GM21515 (cell line): Measurements from ENCODE around the gene KNDC1.
"Not testable (repeated sequence)": the region's sequence is repeated elsewhere in the genome, so short reads cannot be mapped to it uniquely, and the experiment has no call there.

ENCODE experiments used
- ATAC-seq: cut with Tn5 transposase; IDR thresholded peaks from one replicate; pipeline ENCODE4 v1.9.1; 2021; ENCODE audit not compliant: unreplicated experiment

Gene KNDC1

GRCh38 chr10:133161486-133162109 lies 1.6 kb downstream of the KNDC1 start:
- no peak for ATAC-seq

- no peak for ATAC-seq
Observed at GRCh38 chr10:133162178-133162909, 2.3 kb downstream of the KNDC1 start.

- ATAC-seq, result no peak
Observed at GRCh38 chr10:133162910-133163856, 3.2 kb downstream of the KNDC1 start.

- no peak for ATAC-seq
Observed at GRCh38 chr10:133163889-133164815, 4.1 kb downstream of the KNDC1 start.

GRCh38 chr10:133164816-133165555 lies 5.0 kb downstream of the KNDC1 start:
- ATAC-seq, result no peak

- no peak for ATAC-seq
Observed at GRCh38 chr10:133165556-133166503, 5.8 kb downstream of the KNDC1 start.

GRCh38 chr10:133166504-133166827 lies 6.4 kb downstream of the KNDC1 start:
- ATAC-seq, result no peak

GRCh38 chr10:133166828-133167692 lies 7.0 kb downstream of the KNDC1 start:
- no peak for ATAC-seq

GRCh38 chr10:133167693-133168616 lies 7.9 kb downstream of the KNDC1 start:
- no peak for ATAC-seq

GRCh38 chr10:133168617-133169031 lies 8.6 kb downstream of the KNDC1 start:
- ATAC-seq, result no peak

- ATAC-seq, result no peak
Observed at GRCh38 chr10:133169173-133169947, 9.3 kb downstream of the KNDC1 start.

GRCh38 chr10:133170092-133170491 lies 10.1 kb downstream of the KNDC1 start:
- no peak for ATAC-seq

- no peak for ATAC-seq
Observed at GRCh38 chr10:133173860-133174640, 14.0 kb downstream of the KNDC1 start.

- no peak for ATAC-seq
Observed at GRCh38 chr10:133174689-133175263, 14.8 kb downstream of the KNDC1 start.

GRCh38 chr10:133175624-133176023 lies 15.6 kb downstream of the KNDC1 start:
- not testable (repeated sequence) for ATAC-seq
